Activated T-cell treated with anti-CD3 and anti-CD28 coated beads, Interleukin-2, amount 50 U/mL, for 4 hours (primary cell): Measurements from ENCODE around the gene INKA1. TPM values are rescaled to one million over a fixed set of nuclear protein-coding genes. Genes with fewer than 3 reads are reported as not detected.
"Not testable (repeated sequence)": the region's sequence is repeated elsewhere in the genome, so short reads cannot be mapped to it uniquely, and the experiment has no call there.

Experiments
- ATAC-seq, 2 donors: fragments of 200-7000 bp; cut with Tn5 transposase; one replicate each; pipeline ENCODE4 v1.10.0; 2021
- DNase-seq: peaks from one replicate; pipeline ENCODE4 v3.0.0-alpha.2; 2020
- H3K27me3 Mint-ChIP-seq: one replicate; pipeline ENCODE4 v1.8.0; 2021; ENCODE audit warnings: low read depth, mixed read lengths
- H3K36me3 Mint-ChIP-seq: one replicate; pipeline ENCODE4 v1.8.0; 2022; ENCODE audit warnings: mixed read lengths; ENCODE audit not compliant: insufficient read depth
- H3K4me1 Mint-ChIP-seq: one replicate; pipeline ENCODE4 v1.8.0; 2021; ENCODE audit warnings: low read depth, mixed read lengths
- H3K4me3 Mint-ChIP-seq: one replicate; pipeline ENCODE4 v1.8.0; 2021; ENCODE audit warnings: mild to moderate bottlenecking, moderate library complexity, mixed read lengths
- H3K9me3 Mint-ChIP-seq: one replicate; pipeline ENCODE4 v1.8.0; 2021; ENCODE audit warnings: mixed read lengths
- total RNA-seq, 3 donors: library from RNA; stranded (reverse); gene quantifications; one replicate each; pipeline ENCODE4 v1.2.1, GENCODE V29; 2021

INKA1 gene
- total RNA-seq, 3 donors from 2014 or later = 1.4 to 1.8 (median 1.4) TPM

- no peak overlapping the region for H3K4me3 Mint-ChIP-seq
- H3K27me3 Mint-ChIP-seq = no peaks in the 10 kb centered on the region
- no peaks in the 10 kb centered on the region for H3K9me3 Mint-ChIP-seq
- DNase-seq (no peak), ATAC-seq (no peak)
- H3K4me1 Mint-ChIP-seq = peaks cover 44% of the 10 kb centered on the region
- peaks cover 14% of the 10 kb centered on the region for H3K36me3 Mint-ChIP-seq
Measured at GRCh38 chr3:49780080-49780974, 22.7 kb upstream of the INKA1 start.

DNA sequence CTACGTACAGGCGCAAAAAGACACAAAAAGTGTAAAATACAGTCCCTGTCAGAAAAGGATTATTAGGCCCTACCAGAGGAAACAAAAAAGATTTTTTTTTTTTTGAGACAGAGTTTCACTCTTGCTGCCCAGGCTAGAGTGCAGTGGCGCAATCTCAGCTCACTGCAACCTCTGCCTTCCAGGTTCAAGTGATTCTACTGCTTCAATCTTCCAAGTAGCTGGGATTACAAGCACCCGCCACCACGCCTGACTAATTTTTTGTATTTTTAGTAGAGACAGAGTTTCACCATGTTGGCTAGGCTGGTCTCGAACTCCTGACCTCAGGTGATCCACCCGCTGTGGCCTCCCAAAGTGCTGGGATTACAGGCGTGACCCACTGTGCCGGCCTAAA is 22.1 kb upstream of the INKA1 start:
- H3K4me1 Mint-ChIP-seq = peaks cover 47% of the 10 kb centered on the region
- not testable (repeated sequence) for H3K4me3 Mint-ChIP-seq

GRCh38 chr3:49781415-49782199 is 21.5 kb upstream of the INKA1 start:
- Mint-ChIP-seq H3K36me3 (peaks cover 14% of the 10 kb centered on the region), H3K4me3 (no peak overlapping the region), H3K27me3 (no peaks in the 10 kb centered on the region), H3K4me1 (peaks cover 48% of the 10 kb centered on the region), H3K9me3 (no peaks in the 10 kb centered on the region)
- no peak for DNase-seq
- no peak for ATAC-seq

More for the DNA sequence above, 22.1 kb upstream of the INKA1 start:
- DNase-seq, H3K9me3 Mint-ChIP-seq, ATAC-seq, H3K27me3 Mint-ChIP-seq: not testable (repeated sequence)
- peaks cover 14% of the 10 kb centered on the region for H3K36me3 Mint-ChIP-seq

GRCh38 chr3:49782277-49782676 is 20.8 kb upstream of the INKA1 start:
- H3K4me3 Mint-ChIP-seq, DNase-seq, H3K9me3 Mint-ChIP-seq, ATAC-seq, H3K27me3 Mint-ChIP-seq: not testable (repeated sequence)
- Mint-ChIP-seq H3K36me3 (peaks cover 14% of the 10 kb centered on the region), H3K4me1 (peaks cover 54% of the 10 kb centered on the region)

DNA sequence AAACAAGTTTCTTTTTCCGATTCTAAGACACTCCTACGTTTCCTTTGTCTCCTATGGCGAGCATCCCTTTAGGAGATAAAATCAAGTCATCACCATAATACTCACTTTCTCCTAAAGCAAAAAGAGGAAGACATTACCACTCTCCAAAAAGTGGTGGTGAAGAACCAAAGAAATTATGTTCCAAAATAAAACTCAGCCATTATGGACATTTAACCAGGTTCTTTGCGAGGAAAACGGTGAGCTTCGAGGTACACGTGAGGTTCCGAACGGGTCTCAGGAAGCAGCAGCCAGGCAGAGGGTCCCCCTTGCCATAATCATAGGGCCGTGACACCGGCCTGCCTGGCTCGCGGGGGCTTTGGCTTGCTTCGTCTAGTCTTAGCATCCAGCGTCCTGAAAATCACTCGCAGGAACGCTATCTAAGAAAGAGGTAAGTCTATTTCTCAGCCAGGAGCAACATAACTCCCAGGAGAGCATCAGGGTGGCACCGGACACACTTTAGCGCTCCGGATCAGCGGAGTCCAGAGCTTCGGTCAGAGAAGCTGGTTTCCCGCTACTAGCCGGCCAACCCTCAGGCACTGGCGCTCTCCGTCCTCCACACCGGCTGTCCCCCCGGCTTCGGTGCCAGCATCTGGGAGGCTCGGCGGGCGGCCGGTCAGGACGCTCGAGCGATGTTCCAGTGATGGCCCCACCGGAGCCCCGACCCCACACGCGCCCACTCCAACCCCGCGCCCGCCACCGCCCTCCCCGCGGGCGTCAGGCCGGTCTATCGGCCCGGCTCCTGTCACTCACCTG is 17.3 kb upstream of the INKA1 start:
- ATAC-seq (peak; percentile 53 to 54), DNase-seq (no peak)
- Mint-ChIP-seq H3K4me3 (peak overlapping the region; percentile 90), H3K4me1 (peaks cover 40% of the 10 kb centered on the region), H3K9me3 (no peaks in the 10 kb centered on the region), H3K27me3 (no peaks in the 10 kb centered on the region), H3K36me3 (peaks cover 7% of the 10 kb centered on the region)

DNA sequence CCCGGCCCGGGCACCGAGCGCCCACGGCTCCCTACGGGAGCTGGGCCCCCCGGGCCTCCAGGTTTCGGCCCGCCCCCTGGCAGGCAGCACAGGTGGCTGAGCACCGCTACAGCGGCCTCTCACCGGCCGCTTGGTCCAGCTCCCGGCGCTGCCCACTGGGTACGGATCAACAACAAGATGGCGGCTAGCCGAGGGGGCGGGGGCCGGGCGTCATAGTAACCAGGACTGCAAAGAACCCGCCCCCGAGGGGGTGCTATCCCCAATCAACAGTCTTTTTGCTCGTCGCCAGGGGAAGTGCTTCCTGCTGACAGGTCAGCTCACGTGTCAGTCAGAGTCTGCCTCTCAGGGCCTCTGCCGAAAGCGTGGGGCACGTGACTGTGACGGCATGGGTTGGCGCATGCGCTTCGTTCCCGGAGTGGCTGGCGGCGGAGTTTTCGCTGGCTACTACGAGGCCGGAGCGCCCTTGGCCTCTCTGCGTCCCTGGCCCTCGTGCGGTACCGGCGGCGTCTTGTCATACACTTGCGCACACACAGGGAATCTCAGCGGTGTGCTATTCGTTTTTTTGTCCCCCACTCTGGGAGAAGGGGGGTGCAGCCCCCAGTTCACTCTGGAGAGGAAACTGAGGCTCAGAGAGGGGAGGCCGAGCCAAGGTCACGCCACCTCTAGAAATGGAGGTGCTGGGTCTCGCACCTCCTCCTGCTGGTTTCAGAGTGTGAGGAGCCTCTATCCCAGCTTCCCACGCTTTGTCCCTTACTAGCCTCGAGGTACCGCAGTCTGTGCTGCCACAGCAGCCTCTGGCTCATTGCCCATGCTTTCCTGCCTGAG is 16.5 kb upstream of the INKA1 start, which contains the start of gene IP6K1:
Gene IP6K1 (minus strand): TSS at position 186 of the 825 bp plus-strand sequence. CDS start 38,502 bp downstream, outside the sequence.
- DNase-seq (peak; percentile 99), ATAC-seq (peak; percentile 99 to 100)
- peaks cover 4% of the 10 kb centered on the region for H3K36me3 Mint-ChIP-seq
- no peaks in the 10 kb centered on the region for H3K27me3 Mint-ChIP-seq
- H3K4me3 Mint-ChIP-seq = peak within 1 kb of the TSS; percentile 90
- H3K4me1 Mint-ChIP-seq = peaks cover 32% of the 10 kb centered on the region
- no peaks in the 10 kb centered on the region for H3K9me3 Mint-ChIP-seq

GRCh38 chr3:49787182-49787464 is 15.9 kb upstream of the INKA1 start:
- peak overlapping the region; percentile 90 for H3K4me3 Mint-ChIP-seq
- no peaks in the 10 kb centered on the region for H3K9me3 Mint-ChIP-seq
- ATAC-seq = no peak
- peaks cover 30% of the 10 kb centered on the region for H3K4me1 Mint-ChIP-seq
- H3K36me3 Mint-ChIP-seq = peaks cover 3% of the 10 kb centered on the region
- no peaks in the 10 kb centered on the region for H3K27me3 Mint-ChIP-seq
- no peak for DNase-seq

DNA sequence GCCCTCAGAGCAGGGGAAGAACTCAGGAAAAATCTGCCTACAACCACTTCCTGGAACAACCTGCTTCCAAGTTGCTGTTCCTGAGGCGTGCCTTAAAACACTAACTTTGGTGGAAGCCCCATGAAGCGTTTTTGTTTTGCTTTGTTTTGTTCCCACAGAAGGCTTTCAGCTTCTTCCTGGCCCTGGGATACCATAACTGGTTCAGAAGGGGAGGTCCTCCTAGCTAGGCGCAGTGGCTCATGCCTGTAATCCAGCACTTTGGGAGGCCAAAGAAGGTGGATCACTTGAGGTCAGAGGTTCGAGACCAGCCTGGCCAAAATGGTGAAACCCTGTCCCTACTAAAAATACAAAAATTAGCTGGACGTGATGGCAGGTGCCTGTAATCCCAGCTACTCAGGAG is 15.5 kb upstream of the INKA1 start:
- H3K4me1 Mint-ChIP-seq = peaks cover 27% of the 10 kb centered on the region
- ATAC-seq = no peak

DNA sequence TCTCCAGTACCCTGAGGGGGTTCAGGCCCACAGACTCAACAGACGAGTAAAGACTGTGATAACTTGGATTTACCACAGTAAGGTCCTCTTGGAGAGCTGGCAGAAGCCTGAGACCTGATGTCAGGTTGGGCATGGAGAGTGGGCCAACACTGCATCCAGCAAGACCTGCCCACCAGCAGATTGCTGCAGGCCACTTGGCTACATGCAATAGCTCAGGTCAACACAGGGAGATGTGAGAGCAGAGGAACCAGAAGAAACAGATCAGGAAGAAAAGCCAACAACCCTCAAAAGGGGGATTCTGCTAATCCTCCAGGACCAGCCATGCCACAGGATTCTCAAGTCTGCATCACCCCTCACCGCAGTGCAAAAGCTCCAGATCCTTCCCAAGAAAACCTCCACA is 15.0 kb upstream of the INKA1 start:
- peaks cover 27% of the 10 kb centered on the region for H3K4me1 Mint-ChIP-seq
- no peaks in the 10 kb centered on the region for H3K27me3 Mint-ChIP-seq
- ATAC-seq (no peak), DNase-seq (no peak)
- peak overlapping the region; percentile 19 for H3K4me3 Mint-ChIP-seq
- no peaks in the 10 kb centered on the region for H3K9me3 Mint-ChIP-seq
- H3K36me3 Mint-ChIP-seq = no peaks in the 10 kb centered on the region

More for the DNA sequence above, 15.5 kb upstream of the INKA1 start:
- no peaks in the 10 kb centered on the region for H3K27me3 Mint-ChIP-seq
- no peak for DNase-seq
- no peaks in the 10 kb centered on the region for H3K36me3 Mint-ChIP-seq
- no peaks in the 10 kb centered on the region for H3K9me3 Mint-ChIP-seq
- peak overlapping the region; percentile 90 for H3K4me3 Mint-ChIP-seq

GRCh38 chr3:49790626-49791411 is 12.2 kb upstream of the INKA1 start:
- ATAC-seq (no peak), DNase-seq (no peak)
- H3K4me1 Mint-ChIP-seq = peaks cover 9% of the 10 kb centered on the region
- H3K27me3 Mint-ChIP-seq = no peaks in the 10 kb centered on the region
- H3K4me3 Mint-ChIP-seq = no peak overlapping the region
- H3K36me3 Mint-ChIP-seq = no peaks in the 10 kb centered on the region
- H3K9me3 Mint-ChIP-seq = no peaks in the 10 kb centered on the region

DNA sequence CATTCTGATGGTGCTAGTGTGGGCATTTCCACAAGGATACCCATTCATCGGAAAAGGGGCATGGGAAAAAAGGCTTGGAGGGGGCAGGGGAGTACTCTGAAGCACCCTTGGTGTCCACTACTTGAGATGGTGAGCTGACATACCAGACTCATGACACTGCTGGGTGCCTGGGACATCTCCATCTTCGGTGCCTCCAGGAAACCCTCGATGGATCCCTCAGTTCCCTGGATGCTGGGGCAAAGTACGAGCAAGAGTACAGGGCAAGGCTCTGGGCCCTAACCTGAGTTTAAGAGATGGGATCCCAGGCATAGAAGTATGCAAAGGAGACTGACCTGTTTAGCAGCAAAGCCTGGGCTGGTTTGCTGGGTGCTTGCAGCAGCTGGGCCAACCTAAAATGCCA is 11.5 kb upstream of the INKA1 start:
- DNase-seq (no peak), ATAC-seq (no peak)
- Mint-ChIP-seq H3K4me3 (no peak overlapping the region), H3K9me3 (no peaks in the 10 kb centered on the region), H3K27me3 (no peaks in the 10 kb centered on the region), H3K36me3 (no peaks in the 10 kb centered on the region), H3K4me1 (peaks cover 8% of the 10 kb centered on the region)

- Mint-ChIP-seq H3K4me1 (peaks cover 2% of the 10 kb centered on the region), H3K36me3 (no peaks in the 10 kb centered on the region), H3K9me3 (no peaks in the 10 kb centered on the region), H3K4me3 (no peak overlapping the region), H3K27me3 (no peaks in the 10 kb centered on the region)
- no peak for ATAC-seq
- DNase-seq = no peak
Measured at GRCh38 chr3:49792371-49793150, 10.5 kb upstream of the INKA1 start.
